Measurements from ENCODE around the gene SIDT2.

Gene SIDT2

GRCh38 chr11:117210620-117211019 lies 32.1 kb downstream of the SIDT2 start:
- TF ChIP-seq POLR2A (IDR thresholded peaks at IDR 0.05; ENCODE audit: extremely low read depth, insufficient read length): no peak
- TF ChIP-seq MYC (IDR thresholded peaks at IDR 0.05; ENCODE audit: low read depth, low read length): no peak
- no peak for TF ChIP-seq CTCF (IDR thresholded peaks at IDR 0.05; ENCODE audit: low read depth, low read length)
- TF ChIP-seq, protein P1, sequence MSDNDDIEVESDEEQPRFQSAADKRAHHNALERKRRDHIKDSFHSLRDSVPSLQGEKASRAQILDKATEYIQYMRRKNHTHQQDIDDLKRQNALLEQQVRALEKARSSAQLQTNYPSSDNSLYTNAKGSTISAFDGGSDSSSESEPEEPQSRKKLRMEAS (IDR thresholded peaks at IDR 0.05; ENCODE audit: low read depth, low read length): no peak
- H3K4me3 ChIP-seq (ENCODE audit: low read depth, low read length): no peak overlapping the region
- no peak for DNase-seq (ENCODE audit: low read depth)

- no peak for TF ChIP-seq MYC (IDR thresholded peaks at IDR 0.05; ENCODE audit: low read depth, low read length)
- no peak for DNase-seq (ENCODE audit: low read depth)
- H3K4me3 ChIP-seq (ENCODE audit: low read depth, low read length): no peak overlapping the region
Observed at GRCh38 chr11:117212697-117213355, 34.3 kb downstream of the SIDT2 start.

- no peak overlapping the region for H3K4me3 ChIP-seq (ENCODE audit: low read depth, low read length)
- TF ChIP-seq CTCF (IDR thresholded peaks at IDR 0.05; ENCODE audit: low read depth, low read length) (no peak), POLR2A (IDR thresholded peaks at IDR 0.05; ENCODE audit: extremely low read depth, insufficient read length) (no peak)
- no peak for DNase-seq (ENCODE audit: low read depth)
Observed at GRCh38 chr11:117214404-117215110, 36.0 kb downstream of the SIDT2 start.

- DNase-seq (ENCODE audit: low read depth): no peak
- H3K4me3 ChIP-seq (ENCODE audit: low read depth, low read length): no peak overlapping the region
- TF ChIP-seq, protein P1 (IDR thresholded peaks at IDR 0.05; ENCODE audit: low read depth, low read length): no peak
- TF ChIP-seq CTCF (IDR thresholded peaks at IDR 0.05; ENCODE audit: low read depth, low read length): no peak
- no peak for TF ChIP-seq POLR2A (IDR thresholded peaks at IDR 0.05; ENCODE audit: extremely low read depth, insufficient read length)
- TF ChIP-seq MYC (IDR thresholded peaks at IDR 0.05; ENCODE audit: low read depth, low read length): no peak
Observed at GRCh38 chr11:117217141-117218084, 38.9 kb downstream of the SIDT2 start.

GRCh38 chr11:117218133-117218915 lies 39.8 kb downstream of the SIDT2 start:
- TF ChIP-seq, protein P1 (IDR thresholded peaks at IDR 0.05; ENCODE audit: low read depth, low read length): no peak
- TF ChIP-seq POLR2A (IDR thresholded peaks at IDR 0.05; ENCODE audit: extremely low read depth, insufficient read length) (no peak), MYC (IDR thresholded peaks at IDR 0.05; ENCODE audit: low read depth, low read length) (no peak), CTCF (IDR thresholded peaks at IDR 0.05; ENCODE audit: low read depth, low read length) (no peak)
- DNase-seq (ENCODE audit: low read depth): no peak
- no peak overlapping the region for H3K4me3 ChIP-seq (ENCODE audit: low read depth, low read length)
